Testis (tissue), 3 donors: ENCODE measurements around the gene ZKSCAN5. TPM values are rescaled to one million over a fixed set of nuclear protein-coding genes. Genes with fewer than 3 reads are reported as not detected.

Experiments
- DNase-seq: peaks from one replicate; pipeline ENCODE4 v3.0.0-alpha.2; 2019
- H3K27ac ChIP-seq, 2 donors: fragments of 200-600 bp; sonication (generic); one replicate each; pipeline ENCODE4 v1.5.1; 2019
- H3K27me3 ChIP-seq: fragments of 200-600 bp; sonication (generic); one replicate; pipeline ENCODE4 v1.5.1; 2019
- H3K36me3 ChIP-seq: fragments of 200-600 bp; sonication (generic); one replicate; pipeline ENCODE4 v1.5.1; 2017; ENCODE audit warnings: low read depth; ENCODE audit errors: missing control alignments
- H3K4me1 ChIP-seq: fragments of 200-600 bp; sonication (generic); one replicate; pipeline ENCODE4 v1.5.1; 2019
- H3K4me3 ChIP-seq, 2 donors: fragments of 200-600 bp; sonication (generic); one replicate each; pipeline ENCODE4 v1.5.1; 2017 to 2019
- H3K9me3 ChIP-seq: fragments of 200-600 bp; sonication (generic); one replicate; pipeline ENCODE4 v1.5.1; 2017
- CTCF ChIP-seq, 3 experiments: fragments of 450-650 bp in 2 of 3; fragments of 200-600 bp in 1 of 3; sonication (generic) in 1 of 3; IDR thresholded peaks; one replicate each; pipeline ENCODE4 v1.5.1; 2016 to 2019; ENCODE audit warnings: antibody characterized with exemption in 3 of 3, mild to moderate bottlenecking in 2 of 3, moderate library complexity in 1 of 3
- POLR2A ChIP-seq: fragments of 450-650 bp; IDR thresholded peaks from one replicate; pipeline ENCODE4 v1.6.1; 2017; ENCODE audit warnings: antibody characterized with exemption, mild to moderate bottlenecking, moderate library complexity
- WGBS, 2 donors: methylation state at CpG; one replicate each; pipeline ENCODE4 v1.1.5; 2018; 5-methylcytosine and 5-hydroxymethylcytosine counted together
- intact Hi-C: fragments of 100-400 bp; cut with DNase I; formaldehyde crosslinking; loops from one replicate; pipeline ENCODE4 v1.15.1; 2023; ENCODE audit warnings: low total_unique reads
- polyA plus RNA-seq: library from polyadenylated mRNA; stranded (reverse); fragments of 350-450 nt; fragmentation: Illumina TruSeq; extraction: RNeasy Lipid Tissue Mini Kit (QIAGEN cat#74804); gene quantifications from one replicate; pipeline ENCODE4 v1.2.3, GENCODE V29; 2014; ENCODE audit warnings: low read depth, low replicate concordance; ENCODE audit not compliant: insufficient read depth
- total RNA-seq, 2 donors: library from RNA; depleted of rRNA; stranded (reverse); fragments of >200 nt; gene quantifications; one replicate each; pipeline ENCODE4 v1.2.3, GENCODE V29; 2016

The ZKSCAN5 gene
- total and polyA plus RNA-seq, 3 donors from 2014 or later: 19.9 to 24.9 (median 24.7) TPM

- intact Hi-C loops: no loop called here
- no peaks in the 10 kb centered on the region for H3K27me3 ChIP-seq
- no peak overlapping the region for H3K27ac ChIP-seq
- no peak for DNase-seq
- peaks cover 4% of the 10 kb centered on the region for H3K36me3 ChIP-seq
- no peaks in the 10 kb centered on the region for H3K9me3 ChIP-seq
- no peak for TF ChIP-seq CTCF (IDR thresholded peaks at IDR 0.05)
- WGBS, 2 donors: 66 to 75% methylated on average over 3 of the region's 3 CpGs
- no peak overlapping the region for H3K4me3 ChIP-seq
- H3K4me1 ChIP-seq: no peaks in the 10 kb centered on the region
Measured at GRCh38 chr7:99490878-99491277, 13.6 kb upstream of the ZKSCAN5 start.

GRCh38 chr7:99493823-99494222, 10.6 kb upstream of the ZKSCAN5 start:
- Histone ChIP-seq H3K9me3 (no peaks in the 10 kb centered on the region), H3K27ac (no peak overlapping the region), H3K4me1 (peaks cover 10% of the 10 kb centered on the region), H3K27me3 (no peaks in the 10 kb centered on the region), H3K36me3 (peaks cover 4% of the 10 kb centered on the region), H3K4me3 (no peak overlapping the region)
- WGBS, 2 donors: 93 to 96% methylated on average over 6 of the region's 6 CpGs
- TF ChIP-seq POLR2A (no peak), CTCF (IDR thresholded peaks at IDR 0.05) (no peak)
- DNase-seq: no peak
- intact Hi-C loops: no loop called here

GRCh38 chr7:99497766-99498545, 6.5 kb upstream of the ZKSCAN5 start:
- no peak for DNase-seq
- Histone ChIP-seq H3K4me3 (peak overlapping the region in 1 of 2 donors; percentile 96), H3K4me1 (peaks cover 11% of the 10 kb centered on the region), H3K27me3 (no peaks in the 10 kb centered on the region), H3K36me3 (peaks cover 4% of the 10 kb centered on the region), H3K9me3 (no peaks in the 10 kb centered on the region), H3K27ac (no peak overlapping the region)
- intact Hi-C loops: no loop called here
- TF ChIP-seq CTCF (IDR thresholded peaks at IDR 0.05) (no peak), POLR2A (no peak)
- 70 to 71% methylated on average over 6 of the region's 6 CpGs for WGBS, 2 donors

GRCh38 chr7:99498546-99498944, 5.9 kb upstream of the ZKSCAN5 start:
- peaks cover 1% of the 10 kb centered on the region for H3K36me3 ChIP-seq
- no peak for TF ChIP-seq CTCF (IDR thresholded peaks at IDR 0.05)
- TF ChIP-seq POLR2A: no peak
- no peak for DNase-seq
- H3K4me3 ChIP-seq: peak overlapping the region in 1 of 2 donors; percentile 96
- 41 to 55% methylated on average over 6 to 11 of the region's 11 CpGs for WGBS, 2 donors
- H3K27me3 ChIP-seq: no peaks in the 10 kb centered on the region
- intact Hi-C loops: no loop called here
- no peak overlapping the region for H3K27ac ChIP-seq
- H3K9me3 ChIP-seq: no peaks in the 10 kb centered on the region
- H3K4me1 ChIP-seq: peaks cover 11% of the 10 kb centered on the region

- Histone ChIP-seq H3K36me3 (no peaks in the 10 kb centered on the region), H3K4me3 (peak overlapping the region; percentile 83 to 96), H3K4me1 (peaks cover 11% of the 10 kb centered on the region), H3K27ac (peak overlapping the region; percentile 86 to 91), H3K9me3 (no peaks in the 10 kb centered on the region), H3K27me3 (no peaks in the 10 kb centered on the region)
- DNase-seq: no peak
- WGBS, 2 donors: 0 to 2% methylated on average over 14 of the region's 14 CpGs
- TF ChIP-seq POLR2A (no peak), CTCF (IDR thresholded peaks at IDR 0.05) (no peak)
- intact Hi-C loops: no loop called here
Measured at GRCh38 chr7:99499371-99499720, 5.1 kb upstream of the ZKSCAN5 start.
